Rectal smooth muscle tissue (tissue), 1 donor: ENCODE data around the gene ZNHIT1.

Experiments used
- H3K27ac ChIP-seq: one replicate; pipeline ENCODE4 v1.7.0; 2013; ENCODE audit warnings: low read depth, low read length, inconsistent platforms
- H3K27me3 ChIP-seq: one replicate; pipeline ENCODE4 v1.7.0; 2013; ENCODE audit warnings: low read length; ENCODE audit not compliant: control insufficient read depth, insufficient read depth
- H3K36me3 ChIP-seq: one replicate; pipeline ENCODE4 v1.7.0; 2013; ENCODE audit warnings: low read length; ENCODE audit not compliant: control insufficient read depth, insufficient read depth
- H3K4me1 ChIP-seq: one replicate; pipeline ENCODE4 v1.7.0; 2013; ENCODE audit warnings: low read length; ENCODE audit not compliant: control insufficient read depth, insufficient read depth
- H3K4me3 ChIP-seq: one replicate; pipeline ENCODE4 v1.7.0; 2013; ENCODE audit warnings: low read length
- H3K9ac ChIP-seq: one replicate; pipeline ENCODE4 v1.7.0; 2013; ENCODE audit warnings: low read length

Gene ZNHIT1

DNA sequence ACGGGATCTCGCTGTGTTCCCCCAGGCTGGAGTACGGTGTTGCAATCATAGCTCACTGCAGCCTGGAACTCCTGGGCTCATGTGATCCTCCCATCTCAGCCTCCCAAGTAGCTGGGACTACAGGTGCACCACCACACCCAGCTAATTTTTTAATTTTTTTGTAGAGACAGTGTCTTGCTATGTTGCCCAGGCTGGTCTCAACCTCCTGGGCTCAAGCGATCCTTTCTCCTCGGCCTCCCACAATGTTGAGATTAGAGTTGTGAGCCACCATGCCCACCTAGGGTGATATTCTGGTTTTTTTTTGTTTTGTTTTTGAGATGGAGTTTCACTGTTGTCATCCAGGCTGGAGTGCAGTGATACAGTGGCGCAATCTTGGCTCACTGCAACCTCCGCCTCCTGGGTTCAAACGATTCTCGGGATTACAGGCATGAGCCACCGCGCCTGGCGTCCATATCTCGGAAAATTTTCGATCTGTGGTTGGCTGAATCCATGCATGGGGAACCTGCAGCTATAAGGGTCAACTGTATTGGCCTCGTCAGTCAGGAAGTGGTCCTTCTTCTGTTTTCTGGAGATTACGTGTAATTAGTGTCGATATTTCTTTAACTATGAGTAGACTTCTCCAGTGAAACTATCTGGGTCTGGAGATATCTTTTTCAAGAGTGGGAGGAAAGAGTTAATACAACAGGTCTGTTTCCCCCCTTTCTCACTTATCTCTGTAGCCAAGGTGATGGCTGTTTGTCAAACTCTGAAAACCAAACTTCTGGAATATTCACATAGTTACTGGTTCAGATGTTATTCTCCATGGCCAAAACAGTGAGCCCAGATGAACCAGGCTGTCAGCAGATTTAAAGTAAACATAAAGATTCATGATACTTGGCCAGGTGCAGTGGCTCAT is 47.9 kb downstream of the ZNHIT1 start:
- Histone ChIP-seq H3K9ac (no peak overlapping the region), H3K4me3 (no peak overlapping the region), H3K27ac (no peak overlapping the region), H3K36me3 (no peaks in the 10 kb centered on the region), H3K4me1 (no peaks in the 10 kb centered on the region), H3K27me3 (peaks cover 2% of the 10 kb centered on the region)

DNA sequence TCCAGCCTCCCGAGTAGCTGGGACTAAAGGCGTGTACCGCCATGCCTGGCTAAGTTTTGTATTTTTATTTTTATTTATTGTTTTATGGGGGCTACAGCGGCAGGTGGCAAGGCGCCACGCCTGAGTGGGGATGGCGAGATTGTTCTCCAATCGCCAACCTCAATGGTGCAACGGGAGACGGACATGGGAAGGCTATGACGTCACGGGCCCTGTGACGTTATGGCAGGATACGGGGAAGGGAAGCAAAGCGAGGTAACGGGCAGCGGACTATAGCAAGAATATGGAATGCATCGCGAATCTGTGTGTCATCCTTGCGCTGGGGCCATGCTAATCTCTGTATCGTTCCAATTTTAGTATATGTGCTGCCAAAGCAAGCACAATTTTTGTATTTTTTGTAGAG is 51.7 kb downstream of the ZNHIT1 start:
- Histone ChIP-seq H3K9ac (no peak overlapping the region), H3K27me3 (no peaks in the 10 kb centered on the region), H3K4me3 (no peak overlapping the region), H3K4me1 (no peaks in the 10 kb centered on the region), H3K36me3 (no peaks in the 10 kb centered on the region), H3K27ac (no peak overlapping the region)

DNA sequence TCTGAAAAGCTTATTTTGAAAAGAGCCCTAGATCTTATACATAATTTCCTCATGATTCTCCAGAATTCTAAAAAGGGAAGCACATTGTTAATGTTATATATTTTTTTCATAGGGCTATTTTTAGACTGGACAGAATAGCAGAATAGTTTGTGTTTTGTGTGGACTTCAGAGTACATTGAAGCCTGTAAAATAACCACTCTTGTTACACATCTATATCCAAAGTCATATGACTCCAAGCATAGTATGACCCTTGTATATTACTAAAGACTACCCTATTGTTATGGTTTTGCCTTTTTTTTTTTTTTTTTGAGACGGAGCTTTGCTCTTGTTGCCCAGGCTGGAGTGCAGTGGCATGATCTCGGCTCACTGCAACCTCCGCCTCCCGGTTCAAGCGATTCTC is 53.1 kb downstream of the ZNHIT1 start:
- no peak overlapping the region for H3K27ac ChIP-seq
- no peak overlapping the region for H3K9ac ChIP-seq
- no peaks in the 10 kb centered on the region for H3K27me3 ChIP-seq
- H3K4me3 ChIP-seq: no peak overlapping the region
- H3K4me1 ChIP-seq: no peaks in the 10 kb centered on the region
- H3K36me3 ChIP-seq: no peaks in the 10 kb centered on the region

DNA sequence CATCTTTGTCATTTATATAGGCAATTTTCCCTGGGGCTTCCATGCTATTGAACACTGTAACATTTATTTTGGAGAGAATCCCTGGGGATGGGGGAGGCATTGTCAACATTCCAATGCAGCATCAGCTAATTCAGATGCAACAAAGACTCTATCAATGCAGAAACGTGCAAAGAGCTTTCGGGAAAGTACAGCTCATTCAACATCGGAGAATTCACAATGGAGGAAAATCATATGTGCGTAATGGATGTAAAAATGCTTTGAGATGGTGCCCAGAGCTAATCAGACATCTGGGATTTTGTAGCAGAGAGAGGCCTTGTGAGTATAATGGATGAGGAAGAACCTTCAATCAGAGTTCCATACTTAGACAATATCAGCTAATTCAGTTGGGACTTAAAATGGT is 55.2 kb downstream of the ZNHIT1 start:
- Histone ChIP-seq H3K9ac (no peak overlapping the region), H3K36me3 (no peaks in the 10 kb centered on the region), H3K4me1 (no peaks in the 10 kb centered on the region), H3K4me3 (no peak overlapping the region), H3K27ac (no peak overlapping the region), H3K27me3 (no peaks in the 10 kb centered on the region)
